Measurements from ENCODE around the gene THAP3.

The THAP3 gene

GRCh38 chr1:6624710-6625583, at the start of gene THAP3:
TSS of gene THAP3 (plus strand) at chr1:6624868. CDS start at chr1:6625219, 351 bp downstream.
- in situ Hi-C loops (cut with HindIII; ENCODE audit: low pct_ligation_motif_present, low pct_unique_long_range_greater_than_20kb, low sequenced_read_pairs): no loop called here

GRCh38 chr1:6577831-6578525, 46.7 kb upstream of the THAP3 start:
- no peak for DNase-seq

More at GRCh38 chr1:6624710-6625583, at the start of gene THAP3:
- DNase-seq: peak; percentile 82

GRCh38 chr1:6578624-6579373, 45.9 kb upstream of the THAP3 start:
- no peak for DNase-seq
- in situ Hi-C loops (cut with HindIII; ENCODE audit: low pct_ligation_motif_present, low pct_unique_long_range_greater_than_20kb, low sequenced_read_pairs): no loop called here

More at GRCh38 chr1:6577831-6578525, 46.7 kb upstream of the THAP3 start:
- in situ Hi-C loops (cut with HindIII; ENCODE audit: low pct_ligation_motif_present, low pct_unique_long_range_greater_than_20kb, low sequenced_read_pairs): no loop called here

- DNase-seq: peak; percentile 95
- in situ Hi-C loops (cut with HindIII; ENCODE audit: low pct_ligation_motif_present, low pct_unique_long_range_greater_than_20kb, low sequenced_read_pairs): no loop called here
These were observed 45.1 kb upstream of the THAP3 start, which contains the start of gene ZBTB48 for GRCh38 chr1:6579374-6580118. TSS of gene ZBTB48 (plus strand) at chr1:6579994. CDS start at chr1:6580610, 616 bp downstream.

GRCh38 chr1:6580119-6580592, 44.5 kb upstream of the THAP3 start:
- peak; percentile 9 for DNase-seq
- in situ Hi-C loops (cut with HindIII; ENCODE audit: low pct_ligation_motif_present, low pct_unique_long_range_greater_than_20kb, low sequenced_read_pairs): no loop called here

GRCh38 chr1:6580593-6581409, 43.9 kb upstream of the THAP3 start:
- DNase-seq: no peak
- in situ Hi-C loops (cut with HindIII; ENCODE audit: low pct_ligation_motif_present, low pct_unique_long_range_greater_than_20kb, low sequenced_read_pairs): no loop called here

GRCh38 chr1:6581561-6582305, 42.9 kb upstream of the THAP3 start:
- in situ Hi-C loops (cut with HindIII; ENCODE audit: low pct_ligation_motif_present, low pct_unique_long_range_greater_than_20kb, low sequenced_read_pairs): no loop called here
- no peak for DNase-seq

- in situ Hi-C loops (cut with HindIII; ENCODE audit: low pct_ligation_motif_present, low pct_unique_long_range_greater_than_20kb, low sequenced_read_pairs): no loop called here
- no peak for DNase-seq
These were observed 42.3 kb upstream of the THAP3 start for GRCh38 chr1:6582370-6582769.

- no peak for DNase-seq
- in situ Hi-C loops (cut with HindIII; ENCODE audit: low pct_ligation_motif_present, low pct_unique_long_range_greater_than_20kb, low sequenced_read_pairs): no loop called here
These were observed 40.3 kb upstream of the THAP3 start for GRCh38 chr1:6584126-6585080.

GRCh38 chr1:6585081-6585722, 39.5 kb upstream of the THAP3 start:
- no peak for DNase-seq
- in situ Hi-C loops (cut with HindIII; ENCODE audit: low pct_ligation_motif_present, low pct_unique_long_range_greater_than_20kb, low sequenced_read_pairs): no loop called here

- no peak for DNase-seq
- in situ Hi-C loops (cut with HindIII; ENCODE audit: low pct_ligation_motif_present, low pct_unique_long_range_greater_than_20kb, low sequenced_read_pairs): no loop called here
These were observed 38.8 kb upstream of the THAP3 start for GRCh38 chr1:6585841-6586240.

- no peak for DNase-seq
- in situ Hi-C loops (cut with HindIII; ENCODE audit: low pct_ligation_motif_present, low pct_unique_long_range_greater_than_20kb, low sequenced_read_pairs): no loop called here
These were observed 38.3 kb upstream of the THAP3 start for GRCh38 chr1:6586404-6586816.

GRCh38 chr1:6587261-6588005, 37.2 kb upstream of the THAP3 start:
- in situ Hi-C loops (cut with HindIII; ENCODE audit: low pct_ligation_motif_present, low pct_unique_long_range_greater_than_20kb, low sequenced_read_pairs): no loop called here
- no peak for DNase-seq

GRCh38 chr1:6588128-6588892, 36.4 kb upstream of the THAP3 start:
- no peak for DNase-seq
- in situ Hi-C loops (cut with HindIII; ENCODE audit: low pct_ligation_motif_present, low pct_unique_long_range_greater_than_20kb, low sequenced_read_pairs): no loop called here
